ENCODE results near the gene RASL11B.

Gene RASL11B

GRCh38 chr4:52910115-52910514 lies 48.0 kb downstream of the RASL11B start:
- Histone ChIP-seq H3K27ac (no peak overlapping the region), H4K20me1 (no peaks in the 10 kb centered on the region), H3K36me3 (peaks cover 6% of the 10 kb centered on the region; the same call in 1 of the 2 replicates), H3K27me3 (no peaks in the 10 kb centered on the region), H3K4me1 (no peaks in the 10 kb centered on the region), H3K4me2 (no peak overlapping the region), H3K4me3 (no peak overlapping the region), H3K9ac (no peak overlapping the region), H3K9me3 (no peaks in the 10 kb centered on the region)
- no peak for TF ChIP-seq Cebpa-rat (IDR thresholded peaks at IDR 0.05)

- no peak overlapping the region for H3K4me3 ChIP-seq
- no peak overlapping the region for H3K27ac ChIP-seq
- H3K9me3 ChIP-seq = no peaks in the 10 kb centered on the region
- no peak overlapping the region for H3K4me2 ChIP-seq
- H3K9ac ChIP-seq = no peak overlapping the region
- no peaks in the 10 kb centered on the region for H4K20me1 ChIP-seq
- H3K36me3 ChIP-seq = no peaks in the 10 kb centered on the region
- no peaks in the 10 kb centered on the region for H3K27me3 ChIP-seq
- TF ChIP-seq Cebpa-rat (IDR thresholded peaks at IDR 0.05) = no peak
- H3K4me1 ChIP-seq = no peaks in the 10 kb centered on the region
These were observed 49.7 kb downstream of the RASL11B start for GRCh38 chr4:52911684-52912294.

- no peaks in the 10 kb centered on the region for H3K4me1 ChIP-seq
- H3K27ac ChIP-seq = no peak overlapping the region
- no peaks in the 10 kb centered on the region for H3K27me3 ChIP-seq
- no peaks in the 10 kb centered on the region for H3K9me3 ChIP-seq
- TF ChIP-seq Cebpa-rat (IDR thresholded peaks at IDR 0.05) = no peak
- no peak overlapping the region for H3K4me2 ChIP-seq
- H3K4me3 ChIP-seq = no peak overlapping the region
- H4K20me1 ChIP-seq = no peaks in the 10 kb centered on the region
- H3K36me3 ChIP-seq = no peaks in the 10 kb centered on the region
- no peak overlapping the region for H3K9ac ChIP-seq
These were observed 50.5 kb downstream of the RASL11B start for GRCh38 chr4:52912608-52913007.

GRCh38 chr4:52914051-52914605 lies 52.0 kb downstream of the RASL11B start:
- TF ChIP-seq Cebpa-rat (IDR thresholded peaks at IDR 0.05) = no peak
- no peaks in the 10 kb centered on the region for H3K9me3 ChIP-seq
- H3K27me3 ChIP-seq = no peaks in the 10 kb centered on the region
- H4K20me1 ChIP-seq = no peaks in the 10 kb centered on the region
- H3K36me3 ChIP-seq = no peaks in the 10 kb centered on the region
- no peak overlapping the region for H3K4me2 ChIP-seq
- H3K27ac ChIP-seq = no peak overlapping the region
- H3K4me1 ChIP-seq = no peaks in the 10 kb centered on the region
- no peak overlapping the region for H3K4me3 ChIP-seq
- no peak overlapping the region for H3K9ac ChIP-seq

- Histone ChIP-seq H3K36me3 (no peaks in the 10 kb centered on the region), H3K27me3 (no peaks in the 10 kb centered on the region), H3K9ac (no peak overlapping the region), H4K20me1 (no peaks in the 10 kb centered on the region), H3K4me3 (no peak overlapping the region), H3K4me1 (no peaks in the 10 kb centered on the region), H3K9me3 (no peaks in the 10 kb centered on the region), H3K4me2 (no peak overlapping the region), H3K27ac (no peak overlapping the region)
- TF ChIP-seq Cebpa-rat (IDR thresholded peaks at IDR 0.05) = no peak
These were observed 53.1 kb downstream of the RASL11B start for GRCh38 chr4:52915191-52915590.

- no peak overlapping the region for H3K9ac ChIP-seq
- no peak overlapping the region for H3K4me2 ChIP-seq
- no peak overlapping the region for H3K27ac ChIP-seq
- no peaks in the 10 kb centered on the region for H3K27me3 ChIP-seq
- H3K9me3 ChIP-seq = no peaks in the 10 kb centered on the region
- H4K20me1 ChIP-seq = no peaks in the 10 kb centered on the region
- TF ChIP-seq Cebpa-rat (IDR thresholded peaks at IDR 0.05) = no peak
- no peak overlapping the region for H3K4me3 ChIP-seq
- H3K36me3 ChIP-seq = no peaks in the 10 kb centered on the region
- H3K4me1 ChIP-seq = no peaks in the 10 kb centered on the region
These were observed 53.7 kb downstream of the RASL11B start for GRCh38 chr4:52915730-52916300.

All from BLaER1 (cell line).